Mucosa of stomach (tissue), 1 donor: ENCODE results near the gene RNASET2.
"Not testable (repeated sequence)": the region's sequence is repeated elsewhere in the genome, so short reads cannot be mapped to it uniquely, and the experiment has no call there.

ENCODE experiments used
- H3K27me3 ChIP-seq: one replicate; pipeline ENCODE4 v1.7.0; 2013; ENCODE audit warnings: mild to moderate bottlenecking, low read length; ENCODE audit not compliant: control insufficient read depth, insufficient read depth
- H3K36me3 ChIP-seq: one replicate; pipeline ENCODE4 v1.7.0; 2013; ENCODE audit warnings: low read length; ENCODE audit not compliant: control insufficient read depth, insufficient read depth
- H3K4me1 ChIP-seq: one replicate; pipeline ENCODE4 v1.7.0; 2013; ENCODE audit warnings: mild to moderate bottlenecking, low read length; ENCODE audit not compliant: control insufficient read depth, insufficient read depth
- H3K4me3 ChIP-seq: one replicate; pipeline ENCODE4 v1.7.0; 2013; ENCODE audit warnings: low read length
- H3K9ac ChIP-seq: one replicate; pipeline ENCODE4 v1.7.0; 2013; ENCODE audit warnings: mild to moderate bottlenecking, low read length, moderate library complexity
- H3K9me3 ChIP-seq: one replicate; pipeline ENCODE4 v1.7.0; 2013; ENCODE audit warnings: mild to moderate bottlenecking, low read length, moderate library complexity; ENCODE audit not compliant: control insufficient read depth
- donor health status: Pancreatic carcinoma.

The RNASET2 gene

GRCh38 chr6:166950892-166951669 is 5.3 kb downstream of the RNASET2 start:
- H3K4me1 ChIP-seq: peaks cover 24% of the 10 kb centered on the region
- H3K4me3 ChIP-seq, H3K9ac ChIP-seq, H3K36me3 ChIP-seq, H3K9me3 ChIP-seq, H3K27me3 ChIP-seq: not testable (repeated sequence)

- peaks cover 24% of the 10 kb centered on the region for H3K4me1 ChIP-seq
- no peaks in the 10 kb centered on the region for H3K27me3 ChIP-seq
- peak overlapping the region; percentile 57 for H3K4me3 ChIP-seq
- peak overlapping the region; percentile 40 for H3K9ac ChIP-seq
- no peaks in the 10 kb centered on the region for H3K9me3 ChIP-seq
- peaks cover 6% of the 10 kb centered on the region for H3K36me3 ChIP-seq
Measured at GRCh38 chr6:166950443-166950821, 5.9 kb downstream of the RNASET2 start.

- peak overlapping the region; percentile 57 for H3K4me3 ChIP-seq
- H3K4me1 ChIP-seq: peaks cover 24% of the 10 kb centered on the region
- H3K9ac ChIP-seq: peak overlapping the region; percentile 64
Measured at GRCh38 chr6:166949528-166950442, 6.6 kb downstream of the RNASET2 start.

DNA sequence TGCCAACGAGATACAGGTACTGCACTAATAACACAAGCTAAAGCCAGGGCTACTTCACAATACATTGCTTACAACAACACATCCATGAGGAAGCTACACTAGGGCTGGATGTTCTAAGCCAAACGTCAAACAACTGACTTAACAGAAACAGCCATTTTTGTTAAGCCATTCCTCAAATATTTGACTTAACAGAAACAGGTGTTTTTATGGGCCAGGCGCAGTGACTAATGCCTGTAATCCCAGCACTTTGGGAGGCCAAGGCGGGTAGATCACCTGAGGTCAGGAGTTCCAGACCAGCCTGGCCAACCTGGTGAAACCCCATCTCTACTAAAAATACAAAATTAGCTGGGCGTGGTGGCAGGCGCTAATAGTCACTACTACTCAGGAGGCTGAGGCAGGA is 7.6 kb downstream of the RNASET2 start:
- not testable (repeated sequence) for H3K27me3 ChIP-seq, H3K4me3 ChIP-seq, H3K9ac ChIP-seq, H3K36me3 ChIP-seq, H3K9me3 ChIP-seq
- H3K4me1 ChIP-seq: peaks cover 24% of the 10 kb centered on the region

More at GRCh38 chr6:166949528-166950442, 6.6 kb downstream of the RNASET2 start:
- no peaks in the 10 kb centered on the region for H3K9me3 ChIP-seq
- no peaks in the 10 kb centered on the region for H3K27me3 ChIP-seq
- peaks cover 6% of the 10 kb centered on the region for H3K36me3 ChIP-seq

DNA sequence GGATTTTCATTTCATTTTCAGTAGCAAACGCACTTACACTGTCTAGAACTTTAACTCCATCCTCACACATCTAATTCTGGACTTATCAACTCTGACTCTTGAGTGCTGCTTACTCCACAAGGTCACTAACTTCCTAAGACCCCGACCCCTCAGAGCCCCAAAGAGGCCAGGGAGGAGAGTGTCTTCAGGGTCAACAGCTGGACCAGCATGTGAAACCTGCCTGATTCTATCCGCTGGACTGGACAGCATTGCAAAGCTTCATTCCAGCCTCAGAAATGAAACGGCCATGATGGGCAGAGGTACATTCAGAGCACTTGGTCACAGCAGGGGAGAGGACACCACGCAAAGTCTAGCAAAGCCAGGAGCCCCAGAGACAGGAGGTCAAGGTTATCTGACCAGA is 9.1 kb downstream of the RNASET2 start:
- H3K4me1 ChIP-seq: peaks cover 24% of the 10 kb centered on the region
- H3K4me3 ChIP-seq: no peak overlapping the region
- H3K36me3 ChIP-seq: peaks cover 6% of the 10 kb centered on the region
- H3K9me3 ChIP-seq: no peaks in the 10 kb centered on the region
- H3K9ac ChIP-seq: no peak overlapping the region
- H3K27me3 ChIP-seq: no peaks in the 10 kb centered on the region

GRCh38 chr6:166946125-166946524 is 10.2 kb downstream of the RNASET2 start:
- H3K27me3 ChIP-seq: no peaks in the 10 kb centered on the region
- H3K9me3 ChIP-seq: no peaks in the 10 kb centered on the region
- H3K4me1 ChIP-seq: peaks cover 21% of the 10 kb centered on the region
- no peak overlapping the region for H3K4me3 ChIP-seq
- no peak overlapping the region for H3K9ac ChIP-seq
- H3K36me3 ChIP-seq: peaks cover 6% of the 10 kb centered on the region

DNA sequence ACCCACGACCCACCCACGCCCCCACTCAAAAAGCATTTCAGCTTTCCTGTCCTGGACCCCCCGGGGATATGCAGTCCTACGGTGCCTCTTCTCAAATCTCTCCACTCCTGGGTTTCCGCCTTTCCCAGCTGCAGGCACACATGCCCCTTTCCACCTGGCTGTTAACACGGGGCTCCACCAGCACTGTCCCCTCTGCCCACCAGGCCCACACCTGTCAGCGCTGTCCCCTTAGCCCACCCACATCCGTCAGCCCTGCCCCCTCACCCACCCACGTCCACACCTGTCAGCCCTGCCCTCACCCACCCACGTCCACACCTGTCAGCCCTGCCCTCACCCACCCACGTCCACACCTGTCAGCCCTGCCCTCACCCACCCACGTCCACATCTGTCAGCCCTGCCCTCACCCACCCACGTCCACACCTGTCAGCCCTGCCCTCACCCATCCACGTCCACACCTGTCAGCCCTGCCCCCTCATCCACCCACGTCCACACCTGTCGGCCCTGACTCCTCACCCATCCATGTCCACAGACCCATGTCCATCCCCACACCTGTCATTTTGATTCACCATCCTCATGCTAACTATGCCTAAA is 11.6 kb downstream of the RNASET2 start:
- Histone ChIP-seq H3K27me3 (no peaks in the 10 kb centered on the region), H3K36me3 (peaks cover 6% of the 10 kb centered on the region), H3K4me3 (no peak overlapping the region), H3K9ac (no peak overlapping the region), H3K9me3 (no peaks in the 10 kb centered on the region), H3K4me1 (peaks cover 8% of the 10 kb centered on the region)

DNA sequence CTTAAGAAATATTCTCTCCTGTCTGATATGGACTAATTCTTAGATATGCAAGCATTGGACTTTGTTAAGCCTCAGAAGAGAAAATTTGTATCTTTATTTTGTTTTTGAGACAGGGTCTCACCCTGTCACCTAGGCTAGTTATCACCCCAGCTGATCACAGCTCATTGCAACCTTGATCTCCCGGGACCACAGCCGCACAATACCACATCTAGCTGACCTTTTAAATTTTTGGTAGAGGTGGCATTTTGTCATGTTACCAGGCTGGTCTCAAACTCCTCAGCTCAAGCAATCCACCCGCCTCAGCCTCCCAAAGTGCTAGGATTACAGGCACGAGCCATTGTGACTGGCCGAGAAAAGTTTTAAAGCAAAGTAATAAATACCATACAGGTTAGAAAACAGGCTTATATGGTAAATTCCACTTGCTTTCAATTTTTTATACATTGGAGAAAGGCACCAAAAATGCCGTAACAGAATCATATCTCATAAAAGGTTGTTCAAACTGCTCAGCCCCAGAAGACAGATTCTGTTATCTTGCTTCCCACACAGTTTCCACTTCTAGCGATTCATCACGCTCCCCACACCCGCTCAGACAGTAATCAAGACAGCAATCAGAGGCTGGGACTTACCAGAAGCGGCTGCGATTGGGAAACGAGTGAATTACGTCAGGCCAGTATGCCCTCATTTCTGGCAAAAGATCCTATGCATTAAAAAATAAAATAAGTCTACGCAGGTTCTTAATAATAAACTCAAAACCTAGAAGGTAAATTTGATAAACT is 13.8 kb downstream of the RNASET2 start:
- no peaks in the 10 kb centered on the region for H3K4me1 ChIP-seq
- H3K36me3 ChIP-seq: peaks cover 11% of the 10 kb centered on the region
- H3K9me3 ChIP-seq: no peaks in the 10 kb centered on the region
- H3K9ac ChIP-seq: no peak overlapping the region
- H3K27me3 ChIP-seq: no peaks in the 10 kb centered on the region
- H3K4me3 ChIP-seq: no peak overlapping the region

- Histone ChIP-seq H3K4me1 (no peaks in the 10 kb centered on the region), H3K36me3 (peaks cover 5% of the 10 kb centered on the region), H3K9me3 (no peaks in the 10 kb centered on the region), H3K4me3 (no peak overlapping the region), H3K27me3 (no peaks in the 10 kb centered on the region), H3K9ac (no peak overlapping the region)
Measured at GRCh38 chr6:166940643-166941068, 15.7 kb downstream of the RNASET2 start.

GRCh38 chr6:166939894-166940293 is 16.5 kb downstream of the RNASET2 start:
- Histone ChIP-seq H3K4me1 (no peaks in the 10 kb centered on the region), H3K4me3 (no peak overlapping the region), H3K9me3 (no peaks in the 10 kb centered on the region), H3K36me3 (peaks cover 5% of the 10 kb centered on the region), H3K9ac (no peak overlapping the region), H3K27me3 (no peaks in the 10 kb centered on the region)

DNA sequence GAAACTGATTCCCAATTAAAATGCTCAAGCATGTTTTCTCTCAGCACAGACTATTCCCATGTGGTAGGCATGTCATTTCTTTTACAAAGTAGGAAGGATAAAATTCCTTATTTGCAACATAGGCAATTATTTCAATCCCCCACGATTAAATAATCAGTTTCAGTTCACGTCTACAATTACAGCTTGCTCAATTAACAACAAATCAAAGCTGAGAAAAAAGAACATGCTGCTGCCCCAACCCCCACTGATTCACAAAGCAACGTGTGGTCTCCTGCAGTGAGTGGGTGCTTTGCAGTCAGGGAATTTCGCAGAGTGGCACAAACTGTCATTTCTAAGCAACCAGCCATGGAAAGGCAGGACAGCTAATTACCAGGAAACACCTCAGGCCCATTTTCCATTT is 17.0 kb downstream of the RNASET2 start:
- Histone ChIP-seq H3K36me3 (peaks cover 5% of the 10 kb centered on the region), H3K9me3 (no peaks in the 10 kb centered on the region), H3K9ac (no peak overlapping the region), H3K27me3 (no peaks in the 10 kb centered on the region), H3K4me1 (peaks cover 2% of the 10 kb centered on the region), H3K4me3 (no peak overlapping the region)
